ENCODE data around the gene HIPK3.

DNA sequence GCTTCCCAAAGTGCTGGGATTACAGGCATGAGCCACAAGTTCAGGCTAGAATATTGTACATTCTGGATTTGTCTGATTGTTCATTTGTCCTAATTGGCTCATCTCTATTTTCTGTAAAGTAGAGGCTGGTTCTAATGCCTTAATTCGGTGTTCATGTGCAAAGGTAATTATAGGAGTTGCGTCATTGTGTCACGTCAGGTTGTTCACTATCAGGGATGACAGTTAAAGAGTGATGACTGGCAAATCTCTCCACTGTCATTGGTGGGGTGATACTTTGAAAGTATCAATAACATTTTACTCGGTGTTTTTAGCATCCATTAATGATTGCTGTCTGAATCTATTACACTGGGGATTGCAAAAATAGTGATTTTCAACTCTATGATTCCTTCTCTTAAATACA, 103.5 kb downstream of the HIPK3 start:
- TF ChIP-seq, protein P1, sequence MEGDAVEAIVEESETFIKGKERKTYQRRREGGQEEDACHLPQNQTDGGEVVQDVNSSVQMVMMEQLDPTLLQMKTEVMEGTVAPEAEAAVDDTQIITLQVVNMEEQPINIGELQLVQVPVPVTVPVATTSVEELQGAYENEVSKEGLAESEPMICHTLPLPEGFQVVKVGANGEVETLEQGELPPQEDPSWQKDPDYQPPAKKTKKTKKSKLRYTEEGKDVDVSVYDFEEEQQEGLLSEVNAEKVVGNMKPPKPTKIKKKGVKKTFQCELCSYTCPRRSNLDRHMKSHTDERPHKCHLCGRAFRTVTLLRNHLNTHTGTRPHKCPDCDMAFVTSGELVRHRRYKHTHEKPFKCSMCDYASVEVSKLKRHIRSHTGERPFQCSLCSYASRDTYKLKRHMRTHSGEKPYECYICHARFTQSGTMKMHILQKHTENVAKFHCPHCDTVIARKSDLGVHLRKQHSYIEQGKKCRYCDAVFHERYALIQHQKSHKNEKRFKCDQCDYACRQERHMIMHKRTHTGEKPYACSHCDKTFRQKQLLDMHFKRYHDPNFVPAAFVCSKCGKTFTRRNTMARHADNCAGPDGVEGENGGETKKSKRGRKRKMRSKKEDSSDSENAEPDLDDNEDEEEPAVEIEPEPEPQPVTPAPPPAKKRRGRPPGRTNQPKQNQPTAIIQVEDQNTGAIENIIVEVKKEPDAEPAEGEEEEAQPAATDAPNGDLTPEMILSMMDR (IDR thresholded peaks at IDR 0.05) = no peak
- TF ChIP-seq EZH2 (IDR thresholded peaks at IDR 0.05) = no peak
